Endothelial cell of umbilical vein (primary cell): ENCODE results near the gene COX7C. TPM values are rescaled to one million over a fixed set of nuclear protein-coding genes. Genes with fewer than 3 reads are reported as not detected.

Experiments used
- polyA plus RNA-seq, 4 experiments: library from polyadenylated mRNA; depleted of rRNA in 3 of 4; stranded (reverse) in 3 of 4; unstranded in 1 of 4; fragments of >200 nt; gene quantifications; 2 replicates each; pipeline versions ENCODE4 v1.2.1 to v1.2.3, GENCODE V29; 2011 to 2012; ENCODE audit warnings: missing spikeins in 1 of 4
- small RNA-seq: library from RNA; depleted of rRNA; stranded (forward); fragments of <200 nt; gene quantifications from one replicate; pipeline ENCODE3, GENCODE V24; 2012; ENCODE audit warnings: low replicate concordance, low read depth; ENCODE audit not compliant: insufficient read depth, insufficient read length
- total RNA-seq: library from RNA; stranded (reverse); gene quantifications from 2 replicates; pipeline ENCODE4 v1.2.3, GENCODE V29; 2021

The COX7C gene
- total and polyA plus RNA-seq, 2 donors (not counting 3 experiments of a cell fraction or from before 2014, with no cell fraction given), result 383 to 476 TPM

Small RNAs within 50 kb of the gene (small RNA-seq; reads per million reads assigned to genes)
- gene RNU6-804P, result not detected
